OCI-LY1 (cell line): Measurements from ENCODE around the gene PDE6C.

ENCODE experiments used
- H2AFZ ChIP-seq: fragments of 200-600 bp; sonication (generic), shearing (Covaris generic); 2 replicates; pipeline ENCODE4 v1.6.0; 2014; ENCODE audit warnings: antibody characterized with exemption, mild to moderate bottlenecking, low read length
- H3F3A ChIP-seq: fragments of 200-600 bp; sonication (generic), shearing (Covaris generic); 2 replicates; pipeline ENCODE4 v1.6.0; 2014; ENCODE audit warnings: mild to moderate bottlenecking, antibody characterized with exemption, low read length, moderate library complexity; ENCODE audit not compliant: insufficient read depth
- H3K27ac ChIP-seq: fragments of 200-600 bp; sonication (generic); 2 replicates; pipeline ENCODE4 v1.5.1; 2014; ENCODE audit warnings: low read length, mixed run types, mild to moderate bottlenecking, low read depth; ENCODE audit not compliant: poor library complexity, severe bottlenecking
- H3K27me3 ChIP-seq: fragments of 200-600 bp; sonication (generic); 2 replicates; pipeline ENCODE4 v1.6.0; 2014; ENCODE audit warnings: antibody characterized with exemption, mild to moderate bottlenecking, low read length, moderate library complexity; ENCODE audit not compliant: insufficient read depth
- H3K36me3 ChIP-seq: fragments of 200-600 bp; sonication (generic); 2 replicates; pipeline ENCODE4 v1.6.1; 2014; ENCODE audit warnings: mild to moderate bottlenecking, antibody characterized with exemption, low read length, moderate library complexity, mixed read lengths; ENCODE audit not compliant: insufficient read depth
- H3K4me1 ChIP-seq: fragments of 200-600 bp; sonication (generic); 2 replicates; pipeline ENCODE4 v1.5.1; 2014; ENCODE audit warnings: mild to moderate bottlenecking, low read length, moderate library complexity; ENCODE audit not compliant: insufficient read depth, severe bottlenecking
- H3K4me2 ChIP-seq: fragments of 200-600 bp; sonication (generic), shearing (Covaris generic); 2 replicates; pipeline ENCODE4 v1.6.1; 2014; ENCODE audit warnings: low read length
- H3K4me3 ChIP-seq: fragments of 200-600 bp; sonication (generic); 2 replicates; pipeline ENCODE4 v1.5.1; 2014; ENCODE audit warnings: low read length, low read depth, mild to moderate bottlenecking, mixed read lengths; ENCODE audit not compliant: poor library complexity, severe bottlenecking
- H3K79me2 ChIP-seq: fragments of 200-600 bp; shearing (Covaris generic); 2 replicates; pipeline ENCODE4 v1.6.1; 2016; ENCODE audit warnings: mixed run types, low read length, mixed read lengths; ENCODE audit not compliant: insufficient read depth
- H3K9ac ChIP-seq: fragments of 200-600 bp; sonication (generic), shearing (Covaris generic); 2 replicates; pipeline ENCODE4 v1.6.1; 2014; ENCODE audit warnings: mild to moderate bottlenecking, low read length, mixed read lengths
- H3K9me2 ChIP-seq: fragments of 200-600 bp; sonication (generic), shearing (Covaris generic); 2 replicates; pipeline ENCODE4 v1.6.1; 2014; ENCODE audit warnings: low read depth, mild to moderate bottlenecking, low read length, mixed read lengths
- H3K9me3 ChIP-seq: fragments of 200-600 bp; shearing (Covaris generic); 2 replicates; pipeline ENCODE4 v1.6.1; 2014; ENCODE audit warnings: low read length, mixed read lengths
- H4K20me1 ChIP-seq: fragments of 200-600 bp; sonication (generic), shearing (Covaris generic); 2 replicates; pipeline ENCODE4 v1.6.0; 2016; ENCODE audit warnings: mild to moderate bottlenecking, low read length; ENCODE audit not compliant: insufficient read depth
- CTCF ChIP-seq: fragments of 200-600 bp; sonication (generic), shearing (Covaris generic); IDR thresholded peaks from 2 replicates; pipeline ENCODE4 v1.5.1; 2017; ENCODE audit warnings: mild to moderate bottlenecking, antibody characterized with exemption, low read length, moderate library complexity, mixed read lengths
- EZH2 ChIP-seq: fragments of 200-600 bp; sonication (generic), shearing (Covaris generic); IDR thresholded peaks from 2 replicates; pipeline ENCODE4 v1.8.0; 2017; ENCODE audit warnings: borderline replicate concordance, mixed run types, mild to moderate bottlenecking, antibody characterized with exemption, low read length, moderate library complexity, mixed read lengths

Gene PDE6C

GRCh38 chr10:93599335-93599734 lies 13.0 kb upstream of the PDE6C start:
- Histone ChIP-seq H3K4me2 (no peak overlapping the region), H4K20me1 (no peaks in the 10 kb centered on the region), H3K9ac (no peak overlapping the region), H3K79me2 (no peaks in the 10 kb centered on the region), H2AFZ (no peak overlapping the region), H3F3A (no peaks in the 10 kb centered on the region), H3K9me2 (no peaks in the 10 kb centered on the region), H3K9me3 (no peaks in the 10 kb centered on the region), H3K27me3 (no peaks in the 10 kb centered on the region), H3K36me3 (no peaks in the 10 kb centered on the region), H3K4me3 (no peak overlapping the region), H3K27ac (no peak overlapping the region), H3K4me1 (no peaks in the 10 kb centered on the region)
- TF ChIP-seq CTCF (no peak), EZH2 (no peak)

GRCh38 chr10:93599778-93600177 lies 12.6 kb upstream of the PDE6C start:
- H4K20me1 ChIP-seq, result no peaks in the 10 kb centered on the region
- H3K27ac ChIP-seq, result no peak overlapping the region
- H3K9me3 ChIP-seq, result no peaks in the 10 kb centered on the region
- H3K79me2 ChIP-seq, result no peaks in the 10 kb centered on the region
- no peaks in the 10 kb centered on the region for H3K36me3 ChIP-seq
- no peak overlapping the region for H3K4me3 ChIP-seq
- no peak overlapping the region for H3K4me2 ChIP-seq
- no peaks in the 10 kb centered on the region for H3K4me1 ChIP-seq
- no peak overlapping the region for H2AFZ ChIP-seq
- no peaks in the 10 kb centered on the region for H3K27me3 ChIP-seq
- H3F3A ChIP-seq, result no peaks in the 10 kb centered on the region
- no peaks in the 10 kb centered on the region for H3K9me2 ChIP-seq
- no peak for TF ChIP-seq CTCF
- no peak for TF ChIP-seq EZH2
- H3K9ac ChIP-seq, result no peak overlapping the region

DNA sequence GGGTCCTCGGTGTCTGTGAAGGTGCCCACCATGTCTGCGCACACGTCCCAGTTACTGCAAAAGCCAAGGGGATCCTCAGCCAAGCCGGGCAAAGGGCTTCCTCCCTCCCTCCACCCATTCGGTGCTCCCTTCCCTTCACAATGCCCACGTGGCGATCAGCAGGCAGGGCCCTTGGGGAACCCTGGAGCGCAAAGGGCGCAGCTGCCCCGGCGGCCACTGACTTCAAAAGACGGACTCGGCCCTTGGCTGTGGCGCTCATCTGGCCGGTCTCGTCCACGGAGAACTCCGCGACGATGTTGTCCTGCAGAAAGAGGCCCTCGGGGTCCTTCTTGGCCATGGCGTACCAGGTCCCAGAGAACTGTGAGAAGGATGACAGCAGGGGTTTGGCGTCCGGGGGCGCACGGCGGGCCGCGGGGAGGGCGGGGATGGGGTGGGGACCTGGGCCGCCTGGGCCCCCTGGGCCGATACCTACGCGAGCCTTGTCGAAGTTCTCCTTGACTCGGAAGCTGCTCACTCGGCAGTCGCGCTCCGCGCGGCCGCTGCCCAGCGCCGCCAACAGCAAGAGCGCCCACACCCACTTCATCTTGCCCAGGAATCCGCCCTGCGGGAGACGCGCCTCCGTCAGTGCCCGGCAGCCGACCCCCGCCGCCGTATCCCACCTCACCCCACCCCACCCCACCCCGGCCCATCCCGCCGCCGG lies 11.7 kb upstream of the PDE6C start:
- H4K20me1 ChIP-seq, result no peaks in the 10 kb centered on the region
- H3K36me3 ChIP-seq, result no peaks in the 10 kb centered on the region
- no peaks in the 10 kb centered on the region for H3K9me3 ChIP-seq
- no peaks in the 10 kb centered on the region for H3K9me2 ChIP-seq
- H3F3A ChIP-seq, result no peaks in the 10 kb centered on the region
- no peak overlapping the region for H2AFZ ChIP-seq
- H3K9ac ChIP-seq, result no peak overlapping the region
- no peaks in the 10 kb centered on the region for H3K79me2 ChIP-seq
- no peaks in the 10 kb centered on the region for H3K4me1 ChIP-seq
- H3K4me3 ChIP-seq, result no peak overlapping the region
- no peaks in the 10 kb centered on the region for H3K27me3 ChIP-seq
- no peak overlapping the region for H3K27ac ChIP-seq
- no peak overlapping the region for H3K4me2 ChIP-seq
- TF ChIP-seq CTCF (no peak), EZH2 (no peak)
